ENCODE data around the gene DMTF1.

GRCh38 chr7:87231711-87232110, 79.5 kb downstream of the DMTF1 start:
- no peak for TF ChIP-seq POLR2A (IDR thresholded peaks at IDR 0.05)
- TF ChIP-seq POLR2AphosphoS5 (IDR thresholded peaks at IDR 0.05) = no peak
